K562 (cell line): ENCODE data around the gene NOTCH1. TPM values are rescaled to one million over a fixed set of nuclear protein-coding genes. Genes with fewer than 3 reads are reported as not detected.

ENCODE experiments used
- BCOR ChIP-seq: fragments of 450-650 bp; IDR thresholded peaks from 2 replicates; pipeline ENCODE4 v1.6.1; 2016
- BMI1 ChIP-seq: fragments of 150-350 bp; IDR thresholded peaks from 2 replicates; pipeline ENCODE4 v1.6.1; 2014; ENCODE audit warnings: low read length
- CHD2 ChIP-seq: IDR thresholded peaks from 2 replicates; pipeline ENCODE4 v1.6.1; 2011; ENCODE audit warnings: low read depth, low read length
- HDAC1 ChIP-seq, 2 experiments: fragments of 450-650 bp; IDR thresholded peaks; 2 replicates each; pipeline ENCODE4 v1.6.1; 2016 to 2017; ENCODE audit warnings: inconsistent platforms in 1 of 2, mild to moderate bottlenecking in 1 of 2, moderate library complexity in 1 of 2
- HDAC8 ChIP-seq: fragments of 450-650 bp; IDR thresholded peaks from 2 replicates; pipeline ENCODE4 v1.6.1; 2016; ENCODE audit warnings: mild to moderate bottlenecking, missing genetic modification characterization, moderate library complexity, missing compliant biosample characterization
- HMG20B ChIP-seq: fragments of 250-450 bp; sonication (Bioruptor Pico); IDR thresholded peaks from 2 replicates; pipeline ENCODE4 v1.5.0; 2021; ENCODE audit warnings: mild to moderate bottlenecking
- HNRNPLL ChIP-seq: fragments of 200-400 bp; formaldehyde crosslinking; IDR thresholded peaks from 2 replicates; pipeline ENCODE4 v1.6.1; 2017; ENCODE audit warnings: low read length, low read depth, mild to moderate bottlenecking; ENCODE audit not compliant: poor library complexity, severe bottlenecking
- KLF1 ChIP-seq: fragments of 450-650 bp; IDR thresholded peaks from 2 replicates; pipeline ENCODE4 v1.6.1; 2016; ENCODE audit warnings: missing genetic modification characterization, missing compliant biosample characterization
- MIER1 ChIP-seq: fragments of 450-650 bp; IDR thresholded peaks from 2 replicates; pipeline ENCODE4 v1.6.1; 2016; ENCODE audit warnings: antibody characterized with exemption, mild to moderate bottlenecking, low read depth
- POLR2G ChIP-seq: fragments of 200-400 bp; formaldehyde crosslinking; IDR thresholded peaks from 2 replicates; pipeline ENCODE4 v1.6.1; 2017; ENCODE audit warnings: low read depth, mild to moderate bottlenecking, antibody characterized with exemption, low read length, moderate library complexity
- PURB ChIP-seq: sonication (generic); formaldehyde crosslinking; IDR thresholded peaks from 2 replicates; pipeline ENCODE4 v1.9.0; 2021; ENCODE audit warnings: low read depth, mild to moderate bottlenecking, missing genetic modification reagents
- SMC3 ChIP-seq: conservative IDR thresholded peaks from 2 replicates; pipeline ENCODE4 v1.6.1; 2011; ENCODE audit warnings: low read depth, low read length, improper control_type of control experiment; ENCODE audit not compliant: insufficient read depth
- U2AF1 ChIP-seq: fragments of 200-400 bp; formaldehyde crosslinking; optimal IDR thresholded peaks from 2 replicates; pipeline ENCODE3; 2017; ENCODE audit warnings: mild to moderate bottlenecking, low read depth, low read length, moderate library complexity
- ZNF354B ChIP-seq: fragments of 250-450 bp; sonication (Bioruptor Pico); IDR thresholded peaks from 2 replicates; pipeline ENCODE4 v1.4.0; 2020
- ZNF668 ChIP-seq: fragments of 250-450 bp; sonication (Bioruptor Pico); IDR thresholded peaks from 2 replicates; pipeline ENCODE4 v1.8.0; 2022; ENCODE audit warnings: mild to moderate bottlenecking, inconsistent platforms
- ZSCAN32 ChIP-seq: fragments of 450-650 bp; formaldehyde crosslinking; IDR thresholded peaks from 2 replicates; pipeline ENCODE4 v1.4.0; 2020; ENCODE audit warnings: mild to moderate bottlenecking, moderate library complexity
- polyA plus RNA-seq, 8 experiments: library from polyadenylated mRNA; depleted of rRNA in 4 of 8; stranded (reverse) in 5 of 8; unstranded in 3 of 8; fragments of >200 nt; fragmentation: Nextera tagmentation in 2 of 8; fragmentation: Illumina TruSeq in 1 of 8; extraction: Ambion mirVana in 2 of 8; extraction: Trizol in 1 of 8; gene quantifications; 2 replicates each; pipeline versions ENCODE4 v1.2.1 to v1.2.3, GENCODE V29; 2011 to 2014; ENCODE audit warnings: inconsistent platforms in 1 of 8, missing spikeins in 1 of 8
- total RNA-seq, 7 experiments: library from RNA; depleted of rRNA in 6 of 7; stranded (reverse); fragments of >200 nt in 6 of 7; fragmentation: Illumina TruSeq in 2 of 7; extraction: Trizol in 2 of 7; gene quantifications; 2 replicates each; pipeline versions ENCODE4 v1.2.1 to v1.2.3, GENCODE V29; 2011 to 2021; ENCODE audit warnings: low replicate concordance in 1 of 7
- TF ChIP-seq, protein P1 (sequence below): fragments of 450-650 bp; IDR thresholded peaks from 2 replicates; pipeline ENCODE4 v1.6.1; 2017; ENCODE audit warnings: antibody characterized with exemption
- TF ChIP-seq, protein P2 (sequence below): fragments of 250-450 bp; sonication (Bioruptor Pico); IDR thresholded peaks from 2 replicates; pipeline ENCODE4 v1.4.0; 2020
- TF ChIP-seq, protein P3 (sequence below): sonication (generic); formaldehyde crosslinking; IDR thresholded peaks from 2 replicates; pipeline ENCODE4 v1.8.0; 2022; ENCODE audit warnings: missing genetic modification reagents, mild to moderate bottlenecking, borderline replicate concordance

Gene NOTCH1
- total and polyA plus RNA-seq, 9 of the 15 experiments (the other 6 are each of a cell fraction or from before 2014, with no cell fraction given), result 0.03 to 31.4 (median 2.3) TPM

DNA sequence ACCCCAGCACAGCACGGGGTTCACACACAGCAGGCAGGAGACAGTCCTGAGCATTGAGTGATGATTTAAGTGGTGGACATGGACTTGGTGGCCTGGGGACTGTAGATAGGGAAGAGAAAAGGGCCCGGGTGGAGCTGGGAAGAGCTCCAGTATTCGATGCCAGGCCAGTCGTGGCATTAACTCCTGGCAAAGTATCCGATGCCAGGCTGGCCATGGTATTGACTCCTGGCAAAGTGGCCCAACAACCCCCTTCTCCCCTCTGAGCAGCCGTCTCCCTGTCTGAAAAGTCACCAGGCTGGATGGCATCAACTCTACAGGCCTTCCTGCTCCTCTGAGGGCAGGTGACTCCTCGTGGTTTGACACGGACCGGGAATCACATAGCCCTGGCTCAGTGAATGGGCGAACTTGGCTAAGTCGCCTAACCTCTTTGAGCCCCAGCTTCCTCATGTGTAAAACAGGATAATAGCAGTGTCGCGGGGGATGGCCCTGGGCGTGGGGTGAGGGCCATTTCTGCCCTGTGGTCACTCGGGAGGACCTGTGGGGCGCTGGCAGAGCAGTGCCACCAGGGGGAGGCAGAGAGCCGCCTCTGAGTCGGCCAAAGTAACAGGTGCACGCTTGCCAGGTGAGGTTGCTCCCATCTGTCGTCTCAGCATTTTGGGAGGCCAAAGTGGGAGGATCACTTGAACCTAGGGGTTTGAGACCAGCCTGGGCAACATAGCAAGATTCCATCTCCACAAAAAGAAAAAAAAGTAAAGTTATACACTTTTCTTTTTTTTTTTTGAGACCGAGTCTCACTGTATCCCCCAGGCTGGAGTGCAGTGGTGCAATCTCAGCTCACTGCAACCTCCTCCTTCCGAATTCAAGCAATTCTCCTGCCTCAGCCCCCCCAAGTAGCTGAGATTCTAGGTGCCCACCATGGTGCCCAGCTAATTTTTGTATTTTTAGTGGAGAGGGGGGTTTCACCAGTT, 57.3 kb downstream of the NOTCH1 start (continued):
- TF ChIP-seq U2AF1, result no peak
- no peak for TF ChIP-seq ZSCAN32 (CRISPR knock-in tag)
- no peak for TF ChIP-seq MIER1
- no peak for TF ChIP-seq ZNF354B
- TF ChIP-seq BMI1, result no peak
- no peak for TF ChIP-seq PURB (CRISPR knock-in tag)
- TF ChIP-seq, protein P1, sequence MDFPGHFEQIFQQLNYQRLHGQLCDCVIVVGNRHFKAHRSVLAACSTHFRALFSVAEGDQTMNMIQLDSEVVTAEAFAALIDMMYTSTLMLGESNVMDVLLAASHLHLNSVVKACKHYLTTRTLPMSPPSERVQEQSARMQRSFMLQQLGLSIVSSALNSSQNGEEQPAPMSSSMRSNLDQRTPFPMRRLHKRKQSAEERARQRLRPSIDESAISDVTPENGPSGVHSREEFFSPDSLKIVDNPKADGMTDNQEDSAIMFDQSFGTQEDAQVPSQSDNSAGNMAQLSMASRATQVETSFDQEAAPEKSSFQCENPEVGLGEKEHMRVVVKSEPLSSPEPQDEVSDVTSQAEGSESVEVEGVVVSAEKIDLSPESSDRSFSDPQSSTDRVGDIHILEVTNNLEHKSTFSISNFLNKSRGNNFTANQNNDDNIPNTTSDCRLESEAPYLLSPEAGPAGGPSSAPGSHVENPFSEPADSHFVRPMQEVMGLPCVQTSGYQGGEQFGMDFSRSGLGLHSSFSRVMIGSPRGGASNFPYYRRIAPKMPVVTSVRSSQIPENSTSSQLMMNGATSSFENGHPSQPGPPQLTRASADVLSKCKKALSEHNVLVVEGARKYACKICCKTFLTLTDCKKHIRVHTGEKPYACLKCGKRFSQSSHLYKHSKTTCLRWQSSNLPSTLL, result no peak
- no peak for TF ChIP-seq KLF1 (tag)
- TF ChIP-seq HDAC1 (IDR thresholded peaks at IDR 0.05), result no peak
- TF ChIP-seq HDAC8 (tag), result no peak
- TF ChIP-seq BCOR, result no peak
- TF ChIP-seq, protein P2, sequence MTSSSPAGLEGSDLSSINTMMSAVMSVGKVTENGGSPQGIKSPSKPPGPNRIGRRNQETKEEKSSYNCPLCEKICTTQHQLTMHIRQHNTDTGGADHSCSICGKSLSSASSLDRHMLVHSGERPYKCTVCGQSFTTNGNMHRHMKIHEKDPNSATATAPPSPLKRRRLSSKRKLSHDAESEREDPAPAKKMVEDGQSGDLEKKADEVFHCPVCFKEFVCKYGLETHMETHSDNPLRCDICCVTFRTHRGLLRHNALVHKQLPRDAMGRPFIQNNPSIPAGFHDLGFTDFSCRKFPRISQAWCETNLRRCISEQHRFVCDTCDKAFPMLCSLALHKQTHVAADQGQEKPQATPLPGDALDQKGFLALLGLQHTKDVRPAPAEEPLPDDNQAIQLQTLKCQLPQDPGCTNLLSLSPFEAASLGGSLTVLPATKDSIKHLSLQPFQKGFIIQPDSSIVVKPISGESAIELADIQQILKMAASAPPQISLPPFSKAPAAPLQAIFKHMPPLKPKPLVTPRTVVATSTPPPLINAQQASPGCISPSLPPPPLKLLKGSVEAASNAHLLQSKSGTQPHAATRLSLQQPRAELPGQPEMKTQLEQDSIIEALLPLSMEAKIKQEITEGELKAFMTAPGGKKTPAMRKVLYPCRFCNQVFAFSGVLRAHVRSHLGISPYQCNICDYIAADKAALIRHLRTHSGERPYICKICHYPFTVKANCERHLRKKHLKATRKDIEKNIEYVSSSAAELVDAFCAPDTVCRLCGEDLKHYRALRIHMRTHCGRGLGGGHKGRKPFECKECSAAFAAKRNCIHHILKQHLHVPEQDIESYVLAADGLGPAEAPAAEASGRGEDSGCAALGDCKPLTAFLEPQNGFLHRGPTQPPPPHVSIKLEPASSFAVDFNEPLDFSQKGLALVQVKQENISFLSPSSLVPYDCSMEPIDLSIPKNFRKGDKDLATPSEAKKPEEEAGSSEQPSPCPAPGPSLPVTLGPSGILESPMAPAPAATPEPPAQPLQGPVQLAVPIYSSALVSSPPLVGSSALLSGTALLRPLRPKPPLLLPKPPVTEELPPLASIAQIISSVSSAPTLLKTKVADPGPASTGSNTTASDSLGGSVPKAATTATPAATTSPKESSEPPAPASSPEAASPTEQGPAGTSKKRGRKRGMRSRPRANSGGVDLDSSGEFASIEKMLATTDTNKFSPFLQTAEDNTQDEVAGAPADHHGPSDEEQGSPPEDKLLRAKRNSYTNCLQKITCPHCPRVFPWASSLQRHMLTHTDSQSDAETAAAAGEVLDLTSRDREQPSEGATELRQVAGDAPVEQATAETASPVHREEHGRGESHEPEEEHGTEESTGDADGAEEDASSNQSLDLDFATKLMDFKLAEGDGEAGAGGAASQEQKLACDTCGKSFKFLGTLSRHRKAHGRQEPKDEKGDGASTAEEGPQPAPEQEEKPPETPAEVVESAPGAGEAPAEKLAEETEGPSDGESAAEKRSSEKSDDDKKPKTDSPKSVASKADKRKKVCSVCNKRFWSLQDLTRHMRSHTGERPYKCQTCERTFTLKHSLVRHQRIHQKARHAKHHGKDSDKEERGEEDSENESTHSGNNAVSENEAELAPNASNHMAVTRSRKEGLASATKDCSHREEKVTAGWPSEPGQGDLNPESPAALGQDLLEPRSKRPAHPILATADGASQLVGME, result no peak
- no peak for TF ChIP-seq ZNF668 (CRISPR knock-in tag)
- no peak for TF ChIP-seq HMG20B
- no peak for TF ChIP-seq HNRNPLL
- no peak for TF ChIP-seq POLR2G
- TF ChIP-seq, protein P3, sequence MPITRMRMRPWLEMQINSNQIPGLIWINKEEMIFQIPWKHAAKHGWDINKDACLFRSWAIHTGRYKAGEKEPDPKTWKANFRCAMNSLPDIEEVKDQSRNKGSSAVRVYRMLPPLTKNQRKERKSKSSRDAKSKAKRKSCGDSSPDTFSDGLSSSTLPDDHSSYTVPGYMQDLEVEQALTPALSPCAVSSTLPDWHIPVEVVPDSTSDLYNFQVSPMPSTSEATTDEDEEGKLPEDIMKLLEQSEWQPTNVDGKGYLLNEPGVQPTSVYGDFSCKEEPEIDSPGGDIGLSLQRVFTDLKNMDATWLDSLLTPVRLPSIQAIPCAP (CRISPR knock-in tag), result no peak
- TF ChIP-seq CHD2, result no peak
- peak; percentile 99 for TF ChIP-seq SMC3
